Naive thymus-derived CD4-positive, alpha-beta T cell (primary cell): ENCODE data around the gene MMP17. TPM values are rescaled to one million over a fixed set of nuclear protein-coding genes. Genes with fewer than 3 reads are reported as not detected.

Experiments used
- ATAC-seq: fragments of 150-1000 bp; cut with Tn5 transposase; 2 replicates; pipeline ENCODE4 v1.10.0; 2021; ENCODE audit warnings: mild to moderate bottlenecking, moderate library complexity
- CTCF ChIA-PET: fragments of 350-600 bp; sonication (Branson Sonifier 250); formaldehyde crosslinking; loops from one replicate; lab custom pipeline; 2021; ENCODE audit warnings: antibody characterized with exemption; lab: Charles Lee
- POLR2A ChIA-PET: fragments of 350-600 bp; sonication (Branson Sonifier 250); formaldehyde crosslinking; loops from one replicate; lab custom pipeline; 2021; ENCODE audit warnings: antibody characterized with exemption, inconsistent platforms; lab: Charles Lee
- DNase-seq, 9 donors: peaks; one replicate each; pipeline versions ENCODE4 v3.0.0 to v3.0.0-alpha.2; 2020 to 2022; ENCODE audit warnings: mixed read lengths in 1 of 9
- H3K27ac ChIP-seq: one replicate; pipeline ENCODE4 v1.7.0; 2013; ENCODE audit warnings: mild to moderate bottlenecking, low read depth, low read length, moderate library complexity
- H3K27me3 ChIP-seq, 2 donors: one replicate each; pipeline ENCODE4 v1.7.0; 2013; ENCODE audit warnings: low read length in 2 of 2, mild to moderate bottlenecking in 2 of 2, moderate library complexity in 2 of 2; ENCODE audit not compliant: control insufficient read depth in 2 of 2, insufficient read depth in 2 of 2
- H3K36me3 ChIP-seq, 3 experiments: 1 replicate in 2 of 3; 2 replicates in 1 of 3; pipeline ENCODE4 v1.7.0; 2013; ENCODE audit warnings: low read length in 3 of 3, mild to moderate bottlenecking in 3 of 3, moderate library complexity in 1 of 3; ENCODE audit not compliant: insufficient read depth in 3 of 3, control insufficient read depth in 2 of 3
- H3K4me1 ChIP-seq, 2 donors: one replicate each; pipeline ENCODE4 v1.7.0; 2013; ENCODE audit warnings: low read length in 2 of 2, mild to moderate bottlenecking in 2 of 2, moderate library complexity in 1 of 2; ENCODE audit not compliant: control insufficient read depth in 2 of 2, insufficient read depth in 2 of 2
- H3K4me3 ChIP-seq: 2 replicates; pipeline ENCODE4 v1.7.0; 2013; ENCODE audit warnings: mild to moderate bottlenecking, low read length
- H3K9me3 ChIP-seq, 3 experiments: 1 replicate in 2 of 3; 2 replicates in 1 of 3; pipeline ENCODE4 v1.7.0; 2013; ENCODE audit warnings: low read length in 3 of 3; ENCODE audit not compliant: control insufficient read depth in 2 of 3
- H3K27ac Mint-ChIP-seq, 9 donors: one replicate each; pipeline ENCODE4 v1.8.0; 2020 to 2022; ENCODE audit warnings: mixed read lengths in 9 of 9, mild to moderate bottlenecking in 8 of 9, moderate library complexity in 5 of 9, inconsistent platforms in 2 of 9
- H3K27me3 Mint-ChIP-seq, 5 donors: one replicate each; pipeline ENCODE4 v1.8.0; 2021 to 2022; ENCODE audit warnings: mixed read lengths in 5 of 5, mild to moderate bottlenecking in 1 of 5
- H3K36me3 Mint-ChIP-seq, 5 donors: one replicate each; pipeline ENCODE4 v1.8.0; 2020 to 2022; ENCODE audit warnings: mixed read lengths in 5 of 5, mild to moderate bottlenecking in 3 of 5, inconsistent platforms in 1 of 5
- H3K4me1 Mint-ChIP-seq, 7 donors: one replicate each; pipeline ENCODE4 v1.8.0; 2020 to 2022; ENCODE audit warnings: mixed read lengths in 7 of 7, mild to moderate bottlenecking in 3 of 7, inconsistent platforms in 1 of 7
- H3K4me3 Mint-ChIP-seq, 10 donors: one replicate each; pipeline ENCODE4 v1.8.0; 2020 to 2022; ENCODE audit warnings: mild to moderate bottlenecking in 10 of 10, mixed read lengths in 10 of 10, moderate library complexity in 6 of 10, inconsistent platforms in 2 of 10
- H3K9me3 Mint-ChIP-seq, 11 donors: one replicate each; pipeline ENCODE4 v1.8.0; 2020 to 2022; ENCODE audit warnings: mixed read lengths in 11 of 11, mild to moderate bottlenecking in 4 of 11, inconsistent platforms in 1 of 11, moderate library complexity in 1 of 11
- intact Hi-C, 2 donors: fragments of 100-400 bp; cut with micrococcal nuclease; formaldehyde crosslinking; loops; one replicate each; pipeline ENCODE4 v1.15.1; 2023
- polyA plus RNA-seq, 2 donors: library from polyadenylated mRNA; unstranded; fragments of 300-500 nt; fragmentation: Illumina TruSeq; gene quantifications; one replicate each; pipeline ENCODE4 v1.2.3, GENCODE V29; 2021
- total RNA-seq, 6 experiments: library from RNA in 5 of 6; stranded (reverse) in 5 of 6; gene quantifications; 1 replicate in 5 of 6; 2 replicates in 1 of 6; pipeline ENCODE4 v1.2.3 and lab custom pipeline; 2021 to 2026

MMP17 gene
- total and polyA plus RNA-seq, 7 experiments from 2014 or later, result 1.1 to 9.3 TPM; not detected in 5

DNA sequence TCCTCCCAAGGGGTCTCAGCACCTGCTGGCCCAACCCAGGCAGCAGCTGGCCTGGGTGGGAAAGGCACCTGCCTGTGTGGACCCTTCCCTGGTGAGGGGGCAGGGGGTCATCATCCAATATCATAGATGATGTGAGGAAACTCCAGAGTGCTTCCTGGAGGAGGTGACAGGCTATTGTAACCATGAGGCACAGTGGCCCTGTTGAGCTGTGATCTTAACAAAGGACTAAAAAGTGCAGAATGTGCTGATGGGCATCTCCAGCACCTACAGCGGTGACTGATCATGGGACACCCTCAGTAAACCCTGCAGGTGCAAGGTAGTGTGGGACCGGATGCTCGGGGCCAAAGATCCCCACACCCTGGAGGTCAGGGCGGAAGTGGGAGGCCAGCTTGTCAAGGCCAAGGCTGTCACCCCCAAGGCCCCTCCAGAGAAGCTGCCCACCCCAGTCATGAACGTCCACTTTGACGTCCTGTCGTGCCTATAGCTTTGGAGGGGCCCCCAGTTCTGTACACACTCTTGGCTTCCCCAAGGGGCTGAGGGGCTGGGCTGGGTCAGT is 7.5 kb downstream of the MMP17 start:
- Mint-ChIP-seq H3K4me1 (peaks cover 3 to 8% (median 4%) of the 10 kb centered on the region in 7 donors), H3K4me3 (no peak overlapping the region), H3K27ac (no peak overlapping the region), H3K36me3 (no peaks in the 10 kb centered on the region), H3K27me3 (peaks cover 7 to 24% (median 13%) of the 10 kb centered on the region in 5 donors), H3K9me3 (no peaks in the 10 kb centered on the region)
- H3K9me3 ChIP-seq, result no peaks in the 10 kb centered on the region
- H3K36me3 ChIP-seq, result no peaks in the 10 kb centered on the region
- peaks cover 0 to 6% of the 10 kb centered on the region in 2 donors for H3K4me1 ChIP-seq
- no peaks in the 10 kb centered on the region for H3K27me3 ChIP-seq
- no peak for ATAC-seq
- intact Hi-C loops, result loop anchor here (1.0 to 10.0 kb wide), 2 partner anchors 114 to 231 kb away; partner anchors contain the start of gene EP400 (in 1 of the 2)
- no peak overlapping the region for H3K27ac ChIP-seq
- no peak for DNase-seq
- ChIA-PET CTCF (interaction anchor here (0.7 kb wide), 1 partner anchor 94 kb away, joined by 6 read pairs; no protein-coding TSS in a partner anchor), POLR2A (no interaction called here)
- H3K4me3 ChIP-seq, result no peak overlapping the region

GRCh38 chr12:131836193-131836592 is 8.0 kb downstream of the MMP17 start:
- Histone ChIP-seq H3K9me3 (no peaks in the 10 kb centered on the region), H3K4me1 (peaks cover 0 to under 1% of the 10 kb centered on the region in 2 donors), H3K27me3 (no peaks in the 10 kb centered on the region), H3K4me3 (no peak overlapping the region), H3K27ac (no peak overlapping the region), H3K36me3 (no peaks in the 10 kb centered on the region)
- Mint-ChIP-seq H3K4me1 (peaks cover 0 to 3% (median under 1%) of the 10 kb centered on the region in 7 donors), H3K27ac (no peak overlapping the region), H3K27me3 (peaks cover 7 to 19% (median 9%) of the 10 kb centered on the region in 5 donors), H3K9me3 (no peaks in the 10 kb centered on the region), H3K36me3 (no peaks in the 10 kb centered on the region), H3K4me3 (no peak overlapping the region)
- DNase-seq (no peak), ATAC-seq (no peak)
- ChIA-PET POLR2A (no interaction called here), CTCF (interaction anchor here (0.7 kb wide), 1 partner anchor 93 kb away, joined by 6 read pairs; no protein-coding TSS in a partner anchor)
- intact Hi-C loops, result loop anchor here (1.0 to 10.0 kb wide), 2 partner anchors 113 to 231 kb away; partner anchors contain the start of gene EP400 (in 1 of the 2)

DNA sequence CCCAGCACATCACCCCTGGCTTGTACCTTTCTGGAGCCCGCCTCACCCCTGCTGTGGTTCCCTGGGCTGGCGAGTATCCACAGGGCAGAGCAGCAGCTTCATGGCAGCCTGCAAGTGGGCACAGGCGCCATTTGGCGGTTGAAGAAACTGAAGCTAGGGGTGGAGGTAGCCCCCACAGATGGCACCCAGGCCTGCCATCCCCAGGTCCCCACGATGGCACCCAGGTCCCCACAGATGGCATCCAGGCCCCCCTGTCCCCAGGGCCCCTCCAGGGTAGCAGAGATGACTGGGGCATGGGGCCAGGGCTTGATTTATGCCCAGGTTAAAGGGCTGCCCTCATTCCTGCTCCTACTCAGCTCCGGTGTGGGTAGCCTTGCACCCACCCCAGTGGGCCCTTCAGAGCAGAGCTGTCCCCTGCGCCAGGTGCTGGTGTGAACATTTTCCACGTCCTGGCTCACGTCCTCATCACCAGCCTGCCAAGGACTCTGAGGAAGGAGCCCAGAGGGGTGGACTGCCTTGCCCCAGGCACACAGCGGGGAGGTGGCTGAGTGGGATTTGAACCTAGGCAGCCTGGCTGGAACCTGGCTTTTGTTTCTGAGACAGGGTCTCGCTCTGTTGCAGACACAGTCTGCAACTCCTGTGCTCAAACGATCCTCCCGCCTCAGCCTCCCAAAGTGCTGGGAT is 8.7 kb downstream of the MMP17 start:
- H3K9me3 Mint-ChIP-seq, result no peaks in the 10 kb centered on the region
- H3K27me3 Mint-ChIP-seq, result peaks cover 7 to 15% (median 9%) of the 10 kb centered on the region in 5 donors
- no peak overlapping the region for H3K4me3 Mint-ChIP-seq
- H3K4me1 Mint-ChIP-seq, result no peaks in the 10 kb centered on the region
- Histone ChIP-seq H3K9me3 (no peaks in the 10 kb centered on the region), H3K4me3 (no peak overlapping the region), H3K27me3 (no peaks in the 10 kb centered on the region), H3K27ac (no peak overlapping the region), H3K36me3 (no peaks in the 10 kb centered on the region), H3K4me1 (no peaks in the 10 kb centered on the region)
- H3K36me3 Mint-ChIP-seq, result no peaks in the 10 kb centered on the region
- intact Hi-C loops, result loop anchor here (1.0 to 10.0 kb wide), 2 partner anchors 112 to 232 kb away; partner anchors contain the start of gene EP400 (in 1 of the 2)
- DNase-seq (no peak), ATAC-seq (no peak)
- H3K27ac Mint-ChIP-seq, result no peak overlapping the region
- ChIA-PET POLR2A (no interaction called here), CTCF (no interaction called here)

GRCh38 chr12:131840643-131841416 is 12.6 kb downstream of the MMP17 start:
- ChIA-PET POLR2A (no interaction called here), CTCF (no interaction called here)
- H3K36me3 Mint-ChIP-seq, result no peaks in the 10 kb centered on the region
- H3K9me3 Mint-ChIP-seq, result no peaks in the 10 kb centered on the region
- H3K9me3 ChIP-seq, result no peaks in the 10 kb centered on the region
- H3K27ac ChIP-seq, result no peak overlapping the region
- no peaks in the 10 kb centered on the region for H3K27me3 Mint-ChIP-seq
- no peaks in the 10 kb centered on the region for H3K4me1 ChIP-seq
- ATAC-seq (no peak), DNase-seq (no peak)
- H3K4me1 Mint-ChIP-seq, result no peaks in the 10 kb centered on the region
- H3K27ac Mint-ChIP-seq, result no peak overlapping the region
- H3K4me3 ChIP-seq, result no peak overlapping the region
- intact Hi-C loops, result no loop called here
- H3K27me3 ChIP-seq, result no peaks in the 10 kb centered on the region
- no peaks in the 10 kb centered on the region for H3K36me3 ChIP-seq
- H3K4me3 Mint-ChIP-seq, result no peak overlapping the region

DNA sequence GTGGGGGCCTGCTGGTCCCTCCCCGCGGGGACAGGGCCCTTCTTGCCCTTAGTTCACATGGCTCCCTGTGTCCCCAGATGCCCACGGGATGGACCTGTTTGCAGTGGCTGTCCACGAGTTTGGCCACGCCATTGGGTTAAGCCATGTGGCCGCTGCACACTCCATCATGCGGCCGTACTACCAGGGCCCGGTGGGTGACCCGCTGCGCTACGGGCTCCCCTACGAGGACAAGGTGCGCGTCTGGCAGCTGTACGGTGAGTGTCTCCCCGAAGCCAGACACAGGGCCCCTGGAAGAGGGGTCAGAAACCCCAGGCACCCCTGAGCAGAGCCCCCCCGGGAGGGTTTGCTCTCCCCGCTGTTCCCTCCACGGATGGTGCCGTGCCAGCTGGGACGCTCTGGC is 13.4 kb downstream of the MMP17 start:
- no peak overlapping the region for H3K4me3 ChIP-seq
- ChIA-PET CTCF (no interaction called here), POLR2A (no interaction called here)
- intact Hi-C loops, result no loop called here
- no peak for DNase-seq
- H3K9me3 ChIP-seq, result no peaks in the 10 kb centered on the region
- Mint-ChIP-seq H3K36me3 (no peaks in the 10 kb centered on the region), H3K27ac (no peak overlapping the region), H3K4me3 (no peak overlapping the region), H3K27me3 (no peaks in the 10 kb centered on the region), H3K4me1 (no peaks in the 10 kb centered on the region), H3K9me3 (no peaks in the 10 kb centered on the region)
- no peaks in the 10 kb centered on the region for H3K27me3 ChIP-seq
- no peaks in the 10 kb centered on the region for H3K36me3 ChIP-seq
- no peak overlapping the region for H3K27ac ChIP-seq
- ATAC-seq, result no peak
- no peaks in the 10 kb centered on the region for H3K4me1 ChIP-seq

DNA sequence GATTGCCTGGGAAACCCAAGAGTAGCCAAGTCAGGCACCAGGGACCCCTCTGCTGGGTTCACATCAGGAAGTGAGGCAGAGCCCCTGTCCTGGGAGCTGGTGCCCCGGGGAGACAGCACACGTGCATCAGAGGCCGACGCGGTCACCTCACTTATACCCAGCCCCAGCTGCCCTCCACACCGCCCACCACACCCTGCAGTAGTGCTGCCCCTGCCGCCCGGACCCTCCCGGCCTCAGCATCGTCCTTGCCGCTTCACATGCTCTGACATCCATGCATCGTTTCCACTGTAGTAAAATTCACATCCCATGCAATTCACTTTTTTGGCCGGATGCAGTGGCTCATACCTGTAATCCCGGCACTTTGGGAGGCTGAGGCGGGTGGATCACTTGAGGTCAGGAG is 14.0 kb downstream of the MMP17 start:
- no peaks in the 10 kb centered on the region for H3K9me3 Mint-ChIP-seq
- Histone ChIP-seq H3K27me3 (no peaks in the 10 kb centered on the region), H3K9me3 (no peaks in the 10 kb centered on the region), H3K4me3 (no peak overlapping the region), H3K36me3 (no peaks in the 10 kb centered on the region), H3K4me1 (no peaks in the 10 kb centered on the region), H3K27ac (no peak overlapping the region)
- no peak for ATAC-seq
- no peak overlapping the region for H3K4me3 Mint-ChIP-seq
- no peak overlapping the region for H3K27ac Mint-ChIP-seq
- ChIA-PET POLR2A (no interaction called here), CTCF (no interaction called here)
- intact Hi-C loops, result no loop called here
- no peaks in the 10 kb centered on the region for H3K27me3 Mint-ChIP-seq
- H3K4me1 Mint-ChIP-seq, result no peaks in the 10 kb centered on the region
- DNase-seq, result no peak
- H3K36me3 Mint-ChIP-seq, result no peaks in the 10 kb centered on the region
